COLO668 (cell line): Measurements from ENCODE around the gene DNAJC21.

Experiments
- DNase-seq: peaks from one replicate; lab custom pipeline; 2025; ENCODE audit not compliant: unreplicated experiment; lab: John Stamatoyannopoulos, UW

The DNAJC21 gene

DNA sequence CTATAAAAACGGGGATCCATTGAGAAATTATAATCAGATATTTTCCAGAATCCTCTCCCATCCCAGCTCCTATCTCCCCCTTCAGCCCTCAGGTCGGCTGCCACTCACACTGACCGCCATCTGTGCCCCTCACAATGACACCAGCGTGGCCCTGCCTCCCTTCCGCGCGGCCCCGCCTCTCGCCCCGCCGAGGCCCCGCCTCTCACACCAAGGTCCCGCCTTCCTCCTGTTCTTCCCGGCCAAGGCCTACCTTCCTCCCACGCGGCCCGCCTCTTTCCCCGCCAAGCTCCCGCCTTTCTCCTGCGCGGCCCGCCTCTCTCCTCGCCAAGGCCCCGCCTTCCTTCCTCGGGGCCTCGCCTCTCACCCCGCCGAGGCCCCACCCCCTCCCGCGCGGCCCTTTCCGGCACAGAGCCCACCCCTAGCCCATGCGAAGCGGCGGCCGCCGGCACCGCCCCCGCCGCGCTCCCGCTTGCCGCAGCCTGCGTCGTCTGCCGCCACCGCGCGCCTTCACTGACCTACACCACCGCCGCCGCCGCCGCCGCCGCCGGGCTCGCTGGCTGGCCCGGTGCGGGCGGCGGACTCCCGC is at the start of gene DNAJC21:
DNAJC21 (plus strand) TSS at position 426 of the 586 bp plus-strand sequence. CDS start 261 bp downstream, outside the sequence.
- peak; percentile 99 for DNase-seq

DNA sequence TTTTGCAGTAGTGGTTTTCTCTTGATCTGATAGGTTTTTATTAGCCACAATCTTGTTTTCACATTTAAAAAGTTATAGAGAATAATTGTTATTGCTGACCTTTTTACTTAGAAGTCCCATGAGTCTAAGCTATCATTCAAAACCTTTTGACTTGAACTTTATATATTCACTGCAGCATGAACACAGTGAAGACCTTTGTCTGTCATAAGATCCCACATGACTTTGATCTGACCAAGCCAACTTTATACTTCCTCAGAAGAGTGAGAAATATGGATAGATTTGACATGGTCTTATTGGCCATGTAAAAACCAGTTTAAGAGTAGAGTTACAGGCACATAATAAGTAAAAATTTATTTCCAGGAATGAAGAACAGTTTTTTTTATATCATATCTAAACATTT is 48.1 kb upstream of the DNAJC21 start:
- DNase-seq = no peak

DNA sequence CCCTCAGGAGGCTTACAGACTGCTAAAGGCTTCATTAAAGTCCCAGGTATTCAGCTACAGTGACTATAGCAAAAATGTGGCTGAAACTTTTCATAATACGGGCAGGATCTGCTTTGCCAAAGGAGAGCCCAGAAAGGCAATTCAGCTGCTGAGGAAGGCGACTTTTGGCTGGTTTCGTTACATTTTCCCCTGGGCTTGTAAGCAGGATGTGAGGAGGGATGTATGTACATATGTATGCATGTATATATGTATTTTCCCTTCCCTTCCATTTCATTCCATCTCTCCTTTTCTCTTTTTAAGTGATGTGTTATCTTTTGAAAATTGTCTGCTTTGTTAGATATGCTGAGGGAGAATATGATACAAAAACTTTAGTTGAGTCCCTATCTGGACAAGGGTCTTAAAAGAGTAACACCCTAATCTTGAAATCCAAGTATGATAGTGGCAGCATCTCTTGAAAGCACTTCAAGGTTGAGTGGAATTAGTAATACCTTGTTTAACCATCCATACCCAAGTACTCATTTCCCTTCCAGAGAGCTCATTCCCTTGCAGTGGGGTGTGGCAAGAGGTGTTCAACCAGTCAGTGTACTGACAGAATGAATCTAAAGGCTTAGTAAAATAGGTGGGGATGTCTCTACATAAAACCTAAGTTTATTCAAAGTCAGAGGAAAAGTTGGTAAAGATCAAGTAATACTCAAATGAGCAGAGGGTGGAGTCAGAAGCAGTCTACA is 42.8 kb upstream of the DNAJC21 start:
- DNase-seq = no peak

DNA sequence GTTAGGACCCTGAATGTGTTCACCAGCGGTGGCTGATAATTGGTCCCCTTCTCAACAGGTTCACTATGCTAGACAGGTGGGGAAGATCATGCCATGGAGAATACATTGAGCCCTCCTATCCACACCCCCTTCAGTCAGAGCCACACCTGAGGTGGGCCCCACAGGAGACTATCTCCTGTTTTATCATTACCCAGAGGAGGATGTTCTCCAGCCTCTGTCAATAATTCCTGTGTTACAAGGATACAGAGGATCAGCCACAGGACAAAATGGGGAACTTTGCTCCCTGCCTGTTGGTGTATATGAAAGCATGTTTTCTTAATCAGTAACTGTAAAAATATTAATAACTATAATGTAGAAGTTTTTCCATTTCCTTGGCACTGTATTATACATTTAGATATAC is 40.0 kb upstream of the DNAJC21 start:
- DNase-seq = no peak

DNA sequence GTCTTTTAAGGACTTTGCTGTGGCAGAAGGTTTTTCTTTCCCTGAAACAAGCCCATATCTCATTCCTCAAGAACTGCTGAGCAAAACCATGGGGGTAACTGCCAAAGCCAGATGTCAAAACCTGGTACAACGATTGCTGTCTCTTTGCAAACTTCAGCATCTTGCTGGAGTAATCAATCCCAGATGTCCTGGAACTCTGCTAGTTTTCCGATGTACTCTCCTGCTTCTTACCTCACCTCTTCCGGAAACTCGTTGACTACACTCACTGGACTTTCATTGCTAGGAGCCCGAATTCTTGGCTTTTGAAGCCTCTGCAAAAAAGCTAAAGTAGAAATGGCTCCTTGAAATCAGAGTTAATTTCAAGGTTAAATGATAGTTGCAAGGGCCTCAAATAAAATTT is 37.4 kb upstream of the DNAJC21 start:
- no peak for DNase-seq

DNA sequence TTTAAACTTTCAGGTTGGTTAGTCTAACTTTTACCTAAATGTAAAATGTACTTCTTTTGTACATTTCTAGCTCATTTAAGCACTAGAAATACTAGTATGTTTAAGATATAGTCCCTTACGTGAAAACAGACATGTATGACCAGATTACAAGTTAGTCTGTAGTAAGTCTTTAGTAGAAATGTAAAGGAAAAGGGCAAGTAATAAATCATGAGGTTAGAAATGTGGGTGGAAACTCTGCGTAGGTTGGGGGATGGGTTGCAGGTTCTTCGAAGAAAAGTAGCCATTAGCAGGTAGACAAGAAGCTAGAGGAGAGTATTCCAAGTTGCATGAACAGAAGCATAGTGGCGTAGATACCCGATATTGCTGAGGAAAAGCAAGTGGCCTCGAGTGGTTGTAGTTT is 36.9 kb upstream of the DNAJC21 start:
- no peak for DNase-seq

DNA sequence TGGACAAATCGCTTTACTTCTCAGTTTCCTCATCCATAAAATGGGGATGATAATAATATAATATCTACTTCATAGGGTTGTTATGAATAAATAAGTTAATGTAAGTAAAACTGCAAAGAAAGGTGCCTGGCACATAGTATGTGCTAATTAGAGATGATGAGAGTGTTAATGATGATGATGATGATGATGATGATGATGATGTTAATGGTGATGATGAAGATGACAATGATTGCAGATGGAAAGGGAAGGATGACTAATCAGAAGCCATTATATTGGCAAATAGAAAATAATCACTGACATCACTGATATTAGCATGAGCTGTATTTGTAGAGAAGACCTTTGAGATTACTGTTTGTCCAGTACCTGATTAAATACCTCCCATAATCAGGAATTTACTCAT is 34.6 kb upstream of the DNAJC21 start:
- no peak for DNase-seq

DNA sequence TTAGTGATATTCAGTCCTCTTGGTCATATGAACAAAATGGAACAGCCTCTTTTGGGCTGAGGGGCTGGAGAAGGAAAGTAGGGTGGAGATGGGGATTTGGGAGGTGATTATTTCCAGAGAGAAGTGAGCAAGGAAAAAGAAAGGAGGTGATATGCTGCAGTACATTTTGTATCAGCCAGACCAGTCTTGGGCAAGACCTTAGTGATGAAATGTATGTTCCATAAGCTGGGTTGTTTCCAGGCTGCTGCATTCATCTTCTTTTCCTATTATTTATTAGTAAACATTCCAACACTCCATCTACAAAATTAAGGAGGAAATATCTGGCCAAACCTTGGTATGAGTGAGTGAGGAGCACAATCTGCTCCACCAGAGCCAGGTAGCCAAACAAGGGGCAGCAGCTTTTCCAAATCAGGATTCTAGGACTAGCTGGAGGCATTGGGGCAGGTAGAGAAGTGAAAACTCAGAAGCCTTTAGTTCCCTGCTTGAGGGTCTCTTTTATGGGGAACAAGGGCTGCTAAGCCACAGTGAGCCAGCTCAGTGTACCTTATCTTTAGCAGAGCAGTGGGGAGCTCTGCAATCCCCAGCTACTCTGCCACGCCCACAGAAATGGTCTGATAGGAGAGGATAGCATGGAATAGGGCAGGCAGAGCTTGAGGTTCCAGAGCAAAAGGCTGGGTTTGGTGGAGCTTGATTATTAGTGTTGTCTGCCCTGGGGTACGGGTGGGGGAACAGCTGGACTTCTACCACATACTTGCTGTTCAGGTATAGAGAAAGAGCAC is 33.5 kb upstream of the DNAJC21 start:
- no peak for DNase-seq

DNA sequence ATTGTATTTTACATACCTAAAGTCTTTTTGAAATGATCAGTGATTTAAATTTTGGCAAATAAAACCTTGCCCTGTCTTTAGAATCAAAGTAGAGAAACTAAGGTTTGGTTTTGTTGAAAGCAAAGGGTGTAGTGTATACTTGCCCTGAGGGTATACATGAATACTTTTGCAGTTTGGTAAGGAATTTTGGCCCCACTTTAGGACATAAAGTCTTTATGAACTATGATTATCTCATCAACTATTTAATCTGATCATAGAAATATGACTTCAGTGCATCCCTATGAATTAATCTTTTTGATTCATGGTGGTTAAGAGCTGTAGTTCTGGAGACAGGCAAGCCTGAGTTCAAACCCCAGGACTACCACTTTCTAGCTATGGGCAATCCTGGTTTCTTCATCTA is 31.7 kb upstream of the DNAJC21 start:
- DNase-seq = no peak

DNA sequence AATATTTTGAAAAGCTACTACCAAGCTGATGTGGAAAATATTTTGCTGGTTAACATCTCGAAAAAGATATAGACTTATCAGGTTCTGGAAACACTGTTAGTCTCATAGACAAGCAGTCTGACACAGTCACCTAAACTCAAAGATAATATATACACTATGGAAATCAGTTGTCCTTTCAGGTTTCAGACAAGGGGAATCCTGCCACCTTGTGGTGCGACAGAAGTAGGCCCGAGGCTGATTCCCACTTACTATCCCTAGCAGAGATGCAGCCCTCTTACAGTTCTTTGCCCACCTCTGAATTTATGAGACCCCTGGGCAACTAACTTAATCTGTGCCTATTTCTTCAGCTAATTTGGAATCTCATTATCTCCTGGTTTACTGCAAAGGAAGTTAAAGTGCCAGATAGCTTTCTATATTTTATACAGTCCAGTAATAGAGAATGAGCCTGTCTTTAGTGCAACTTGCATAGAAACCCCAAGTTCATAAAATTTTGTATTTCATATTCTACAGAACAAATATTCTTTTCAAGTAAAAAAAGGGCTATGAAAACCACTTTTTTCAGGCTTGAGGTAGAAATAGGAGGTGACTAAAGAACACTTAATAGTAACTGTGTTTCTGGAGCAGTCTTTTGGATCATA is 31.0 kb upstream of the DNAJC21 start:
- DNase-seq = peak; percentile 77

DNA sequence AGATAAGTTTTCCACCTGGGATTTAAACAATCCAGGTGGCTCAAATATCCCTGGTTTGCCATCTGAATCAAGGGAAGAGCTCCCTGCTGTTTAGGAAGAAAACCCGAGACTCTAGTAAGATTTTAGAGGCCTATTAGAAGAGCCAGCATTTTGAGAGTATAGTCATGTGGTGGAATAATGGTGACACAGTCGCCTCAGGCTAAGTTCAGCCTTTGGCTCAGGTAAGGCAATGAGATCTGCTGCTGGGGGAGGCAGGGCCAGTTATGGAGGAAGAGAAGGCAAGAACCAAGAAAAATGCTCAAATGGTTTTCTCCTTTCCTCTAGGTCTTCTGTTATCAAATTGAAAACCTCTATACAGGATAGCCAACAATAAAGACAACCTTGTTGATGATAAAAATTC is 30.3 kb upstream of the DNAJC21 start:
- DNase-seq = no peak

DNA sequence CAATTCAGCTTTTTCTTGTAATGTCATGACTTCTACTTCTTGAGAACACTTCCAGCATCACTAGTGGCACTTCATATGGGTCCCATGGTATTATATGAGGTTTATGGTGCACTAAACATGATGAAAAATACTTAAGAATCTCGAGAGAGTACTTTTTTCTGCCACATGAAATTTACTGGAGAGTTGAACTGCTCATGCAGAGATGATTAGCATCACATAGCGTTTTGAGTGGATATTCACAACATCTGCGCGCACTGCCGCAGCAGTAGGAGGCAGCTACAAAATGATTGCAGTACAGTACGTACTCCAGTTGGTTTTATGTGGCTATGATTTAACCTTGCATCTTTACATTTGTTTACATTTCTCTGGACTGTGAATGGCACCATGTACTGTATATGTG is 28.7 kb upstream of the DNAJC21 start:
- DNase-seq = no peak

DNA sequence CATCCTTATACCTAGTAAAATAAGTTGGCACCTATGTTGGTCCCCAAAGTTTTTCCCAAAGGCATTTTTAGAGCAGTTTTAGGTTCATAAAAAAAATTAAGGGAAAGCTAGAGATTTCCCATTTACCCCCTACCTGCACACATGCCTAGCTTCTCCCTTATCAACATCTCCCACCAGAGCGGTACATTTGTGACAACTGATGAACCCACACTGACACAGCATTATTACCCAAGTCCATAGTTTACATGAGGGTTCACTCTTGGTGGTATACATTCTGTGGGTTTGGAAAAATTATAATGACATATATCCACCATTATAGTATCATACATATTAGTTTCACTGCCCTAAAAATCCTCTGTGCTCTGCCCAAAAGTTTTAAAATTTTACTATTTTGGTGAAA is 26.1 kb upstream of the DNAJC21 start:
- no peak for DNase-seq

DNA sequence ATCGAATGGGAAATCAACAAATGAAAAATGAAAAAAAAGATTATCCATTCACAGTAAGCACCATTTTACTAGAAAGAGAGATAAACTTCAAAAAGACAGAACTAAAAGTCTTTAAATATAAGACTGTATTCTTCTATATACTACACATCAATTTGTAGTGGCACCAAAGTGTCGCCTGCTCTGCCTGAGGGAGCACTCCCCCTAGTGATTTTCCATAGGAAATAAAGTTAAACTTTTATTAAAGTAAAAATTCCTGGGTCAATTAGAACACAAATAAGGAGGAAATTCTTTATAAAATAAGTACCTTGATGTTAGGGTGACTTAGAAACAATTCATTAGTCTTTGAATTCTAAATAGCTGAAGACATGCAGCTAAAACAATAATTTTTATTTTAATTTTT is 23.8 kb upstream of the DNAJC21 start:
- no peak for DNase-seq

DNA sequence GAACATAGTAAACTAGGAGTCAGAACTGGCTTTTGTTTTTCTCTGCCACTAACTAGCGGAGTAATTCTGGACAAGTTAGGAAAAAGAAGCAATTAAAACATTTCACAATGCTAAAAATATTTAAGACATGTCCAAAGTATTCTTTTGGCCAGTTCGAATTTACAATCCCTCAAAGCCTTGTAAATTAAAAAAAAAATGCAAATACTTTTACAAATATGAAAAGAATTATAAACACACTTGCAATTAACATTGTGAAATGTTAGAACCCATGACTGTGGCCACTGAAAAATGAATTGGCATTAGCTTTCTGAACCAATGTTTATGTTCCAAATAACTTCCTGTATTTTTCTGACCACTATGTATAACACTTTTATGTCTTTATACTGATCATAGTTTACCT is 16.3 kb upstream of the DNAJC21 start:
- DNase-seq = no peak

DNA sequence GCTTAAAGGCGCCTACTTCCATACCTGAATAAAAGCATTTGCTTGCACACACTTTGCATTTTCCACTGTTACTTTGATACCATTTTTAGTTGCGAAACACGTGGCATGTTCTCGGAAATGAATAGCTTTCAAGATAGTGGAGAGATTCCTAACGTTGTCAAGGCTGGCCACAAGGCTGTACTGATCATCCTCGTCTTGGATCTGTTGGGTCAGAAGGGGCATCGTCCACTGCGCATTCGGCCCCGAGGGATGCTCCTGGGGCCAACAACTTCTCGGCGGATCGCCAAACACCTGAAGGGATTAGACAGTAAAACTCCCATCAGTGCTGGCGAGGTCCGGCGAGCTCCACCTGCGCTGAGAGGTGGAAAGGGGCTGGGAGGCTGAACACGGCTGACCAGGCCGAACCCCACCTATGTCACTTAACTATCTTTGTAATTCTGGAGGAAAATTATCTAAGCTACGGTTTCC is 14.7 kb upstream of the DNAJC21 start:
- DNase-seq = peak; percentile 60

DNA sequence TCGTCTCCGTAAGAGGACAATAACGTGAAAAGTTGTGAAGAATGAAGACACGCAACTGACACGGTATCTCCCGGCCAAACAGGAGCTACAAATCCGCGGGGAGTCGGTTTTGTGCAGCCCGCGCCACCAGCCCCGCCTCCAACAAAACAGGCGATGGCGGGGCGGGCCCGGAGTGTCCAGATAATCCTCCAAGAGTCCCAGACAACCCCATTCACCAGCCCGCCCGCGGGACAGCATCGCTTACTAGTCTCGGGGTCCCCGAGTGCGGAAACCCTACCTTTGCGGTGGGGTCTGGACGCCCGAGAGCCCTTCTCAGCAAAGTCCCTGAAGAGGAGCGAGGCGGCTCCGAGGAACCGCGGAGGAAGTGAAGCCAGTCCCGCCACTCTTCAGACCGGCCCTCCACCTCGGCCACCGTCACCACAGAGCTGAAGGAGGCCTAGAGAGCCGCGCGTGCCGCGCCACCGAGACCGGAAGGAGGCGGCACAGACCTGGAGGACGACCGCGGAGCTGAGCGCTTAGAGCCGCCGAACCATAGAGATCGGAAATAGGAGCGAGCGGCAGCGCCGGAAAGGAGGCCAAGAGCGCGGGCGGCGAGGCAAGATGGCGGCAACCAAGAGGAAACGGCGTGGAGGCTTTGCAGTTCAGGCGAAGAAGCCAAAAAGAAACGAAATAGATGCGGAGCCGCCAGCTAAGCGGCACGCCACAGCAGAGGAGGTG is 14.1 kb upstream of the DNAJC21 start, which contains the start of the genes BRIX1 and RAD1:
BRIX1 (plus strand) TSS at position 573 of the 717 bp plus-strand sequence; CDS start at position 601, 28 bp downstream.
RAD1 (minus strand) TSS at position 366 of the 717 bp plus-strand sequence. CDS start 612 bp downstream, outside the sequence.
- peak; percentile 99 for DNase-seq

DNA sequence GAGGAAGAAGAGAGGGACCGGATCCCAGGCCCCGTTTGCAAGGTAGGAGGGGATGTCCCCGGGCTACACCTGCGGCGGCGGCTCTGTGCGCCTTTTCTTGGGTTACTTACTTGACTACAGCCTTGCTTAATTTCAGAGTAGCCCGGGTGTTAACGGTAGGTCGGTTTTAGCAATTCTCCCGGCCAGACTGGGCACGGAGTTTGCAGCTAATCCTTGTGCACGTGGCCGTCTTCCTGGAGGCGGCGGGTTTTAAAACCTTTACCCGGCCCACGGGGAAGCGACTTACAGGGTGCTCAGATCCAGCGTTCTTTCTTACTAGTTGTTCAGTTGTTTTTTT is 13.5 kb upstream of the DNAJC21 start:
- no peak for DNase-seq

DNA sequence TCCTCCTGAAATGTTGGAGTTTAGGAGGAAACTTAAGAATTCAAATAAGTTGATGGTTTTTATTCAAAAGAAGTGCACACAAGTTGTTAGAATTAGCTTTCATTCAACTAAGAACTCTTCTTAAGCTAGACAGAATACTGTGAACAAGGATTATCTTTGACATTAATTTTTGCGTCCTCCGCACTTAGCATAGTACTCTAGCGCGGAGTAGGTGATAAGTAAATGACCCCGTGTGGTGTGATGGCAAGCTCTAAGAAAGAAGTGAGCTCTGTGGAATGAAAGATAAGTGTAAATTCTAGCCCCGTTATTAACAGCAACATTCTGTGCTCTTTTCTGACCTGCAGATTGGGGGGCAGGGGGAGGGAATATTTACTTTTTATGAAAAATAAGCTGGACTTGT is 12.8 kb upstream of the DNAJC21 start:
- no peak for DNase-seq

DNA sequence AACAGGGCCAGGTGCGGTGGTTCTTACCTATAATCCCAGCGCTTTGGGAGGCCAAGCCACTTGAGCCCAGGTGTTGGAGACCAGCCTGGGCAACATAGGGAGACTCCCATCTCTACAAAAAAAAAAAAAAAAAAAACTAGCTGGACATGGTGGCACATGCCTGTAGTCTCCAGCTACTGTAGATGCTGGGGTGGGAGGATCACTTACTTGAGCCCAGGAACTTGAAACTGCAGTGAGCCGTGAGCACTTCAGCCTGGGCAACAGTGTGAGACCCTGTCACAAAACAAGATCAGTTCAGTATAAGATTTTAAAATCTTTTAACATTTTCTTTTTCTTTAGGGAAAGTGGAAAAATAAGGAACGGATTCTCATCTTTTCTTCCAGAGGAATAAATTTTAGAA is 11.3 kb upstream of the DNAJC21 start:
- peak; percentile 69 for DNase-seq

DNA sequence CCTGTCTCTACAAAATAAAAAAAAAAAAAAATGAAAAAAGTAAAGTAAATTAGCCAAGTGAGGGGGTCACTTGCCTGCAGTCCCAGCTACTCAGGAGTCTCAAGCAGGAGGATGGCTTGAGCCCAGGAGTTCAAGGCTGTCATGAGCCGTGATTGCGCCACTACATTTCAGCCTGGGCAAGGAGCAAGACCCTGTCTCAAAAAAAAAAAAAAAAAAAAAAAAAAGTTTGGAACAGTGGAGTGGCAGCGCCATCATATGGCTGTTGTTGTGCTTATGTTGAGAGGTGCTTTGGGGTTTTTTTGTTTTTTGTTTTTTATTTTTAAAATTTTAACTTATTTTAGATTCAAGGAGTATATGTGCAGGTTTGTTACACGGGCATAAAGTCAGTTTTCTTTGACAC is 10.3 kb upstream of the DNAJC21 start:
- no peak for DNase-seq
